Ishikawa (cell line): ENCODE measurements around the gene GRID1.

Source experiments
- CEBPB ChIP-seq: IDR thresholded peaks from 2 replicates; pipeline ENCODE4 v1.6.1; 2012
- CREB1 ChIP-seq: IDR thresholded peaks from 2 replicates; pipeline ENCODE4 v1.6.1; 2012; ENCODE audit warnings: low read depth
- EGR1 ChIP-seq: IDR thresholded peaks from 2 replicates; pipeline ENCODE4 v1.6.1; 2012
- EP300 ChIP-seq: IDR thresholded peaks from 2 replicates; pipeline ENCODE4 v1.6.1; 2012; ENCODE audit warnings: borderline replicate concordance
- FOXM1 ChIP-seq: IDR thresholded peaks from 2 replicates; pipeline ENCODE4 v1.6.1; 2012; ENCODE audit warnings: low read depth, borderline replicate concordance
- MAX ChIP-seq: IDR thresholded peaks from 2 replicates; pipeline ENCODE4 v1.6.1; 2012
- NFIC ChIP-seq: IDR thresholded peaks from 2 replicates; pipeline ENCODE4 v1.6.1; 2012
- RAD21 ChIP-seq: IDR thresholded peaks from 2 replicates; pipeline ENCODE4 v1.6.1; 2012; ENCODE audit warnings: low read depth
- TAF1 ChIP-seq: IDR thresholded peaks from 2 replicates; pipeline ENCODE4 v1.6.1; 2012; ENCODE audit warnings: low read depth, mild to moderate bottlenecking
- TCF12 ChIP-seq: IDR thresholded peaks from 2 replicates; pipeline ENCODE4 v1.6.1; 2012; ENCODE audit warnings: low read depth
- TEAD4 ChIP-seq: IDR thresholded peaks from 2 replicates; pipeline ENCODE4 v1.6.1; 2012
- USF1 ChIP-seq: IDR thresholded peaks from 2 replicates; pipeline ENCODE4 v1.6.1; 2012
- YY1 ChIP-seq: IDR thresholded peaks from 2 replicates; pipeline ENCODE4 v1.6.1; 2012; ENCODE audit warnings: low read depth
- ZBTB7A ChIP-seq: IDR thresholded peaks from 2 replicates; pipeline ENCODE4 v1.6.1; 2012; ENCODE audit warnings: low read depth
- TF ChIP-seq, protein P1 (sequence below): IDR thresholded peaks from 2 replicates; pipeline ENCODE4 v1.6.1; 2012; ENCODE audit warnings: low read depth, mild to moderate bottlenecking

The GRID1 gene

GRCh38 chr10:85611093-85611740 is 755.4 kb downstream of the GRID1 start:
- TF ChIP-seq MAX (no peak), ZBTB7A (no peak), EP300 (no peak), CREB1 (no peak), USF1 (no peak), NFIC (no peak), TAF1 (no peak), TCF12 (no peak), RAD21 (no peak), EGR1 (no peak), CEBPB (no peak), YY1 (no peak), TEAD4 (no peak), FOXM1 (no peak)
- TF ChIP-seq, protein P1, sequence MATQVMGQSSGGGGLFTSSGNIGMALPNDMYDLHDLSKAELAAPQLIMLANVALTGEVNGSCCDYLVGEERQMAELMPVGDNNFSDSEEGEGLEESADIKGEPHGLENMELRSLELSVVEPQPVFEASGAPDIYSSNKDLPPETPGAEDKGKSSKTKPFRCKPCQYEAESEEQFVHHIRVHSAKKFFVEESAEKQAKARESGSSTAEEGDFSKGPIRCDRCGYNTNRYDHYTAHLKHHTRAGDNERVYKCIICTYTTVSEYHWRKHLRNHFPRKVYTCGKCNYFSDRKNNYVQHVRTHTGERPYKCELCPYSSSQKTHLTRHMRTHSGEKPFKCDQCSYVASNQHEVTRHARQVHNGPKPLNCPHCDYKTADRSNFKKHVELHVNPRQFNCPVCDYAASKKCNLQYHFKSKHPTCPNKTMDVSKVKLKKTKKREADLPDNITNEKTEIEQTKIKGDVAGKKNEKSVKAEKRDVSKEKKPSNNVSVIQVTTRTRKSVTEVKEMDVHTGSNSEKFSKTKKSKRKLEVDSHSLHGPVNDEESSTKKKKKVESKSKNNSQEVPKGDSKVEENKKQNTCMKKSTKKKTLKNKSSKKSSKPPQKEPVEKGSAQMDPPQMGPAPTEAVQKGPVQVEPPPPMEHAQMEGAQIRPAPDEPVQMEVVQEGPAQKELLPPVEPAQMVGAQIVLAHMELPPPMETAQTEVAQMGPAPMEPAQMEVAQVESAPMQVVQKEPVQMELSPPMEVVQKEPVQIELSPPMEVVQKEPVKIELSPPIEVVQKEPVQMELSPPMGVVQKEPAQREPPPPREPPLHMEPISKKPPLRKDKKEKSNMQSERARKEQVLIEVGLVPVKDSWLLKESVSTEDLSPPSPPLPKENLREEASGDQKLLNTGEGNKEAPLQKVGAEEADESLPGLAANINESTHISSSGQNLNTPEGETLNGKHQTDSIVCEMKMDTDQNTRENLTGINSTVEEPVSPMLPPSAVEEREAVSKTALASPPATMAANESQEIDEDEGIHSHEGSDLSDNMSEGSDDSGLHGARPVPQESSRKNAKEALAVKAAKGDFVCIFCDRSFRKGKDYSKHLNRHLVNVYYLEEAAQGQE, result no peak

GRCh38 chr10:85610381-85611092 is 756.1 kb downstream of the GRID1 start:
- no peak for TF ChIP-seq ZBTB7A
- no peak for TF ChIP-seq CREB1
- no peak for TF ChIP-seq YY1
- TF ChIP-seq USF1, result no peak
- TF ChIP-seq TEAD4, result no peak
- TF ChIP-seq CEBPB, result no peak
- no peak for TF ChIP-seq MAX
- no peak for TF ChIP-seq TAF1
- no peak for TF ChIP-seq EGR1
- TF ChIP-seq FOXM1, result no peak
- TF ChIP-seq EP300, result no peak
- TF ChIP-seq, protein P1, result no peak
- TF ChIP-seq RAD21, result no peak
- TF ChIP-seq NFIC, result no peak
- TF ChIP-seq TCF12, result no peak

DNA sequence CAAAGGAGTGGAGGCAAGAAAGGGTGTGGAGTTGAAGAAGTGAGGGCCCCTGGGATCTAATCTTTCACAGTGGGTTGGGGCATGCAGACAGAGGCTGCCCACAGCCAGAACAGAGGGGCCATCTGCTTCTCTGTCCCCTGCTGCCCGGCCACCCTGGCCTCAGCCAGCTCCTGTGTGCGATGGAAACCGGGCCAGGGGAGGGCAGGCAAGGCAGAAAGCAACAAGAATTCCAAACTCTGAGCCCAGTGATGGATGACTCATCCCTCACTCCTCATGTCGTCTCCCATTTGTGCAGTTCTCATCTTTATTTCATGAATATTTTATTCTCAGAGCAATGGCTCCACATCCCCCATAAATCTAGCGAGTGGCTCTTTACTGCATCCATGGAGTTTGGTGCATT is 757.1 kb downstream of the GRID1 start:
- TF ChIP-seq YY1 (no peak), TCF12 (no peak), EGR1 (no peak), EP300 (no peak), NFIC (no peak), USF1 (no peak), FOXM1 (no peak), ZBTB7A (no peak), RAD21 (no peak), TEAD4 (no peak), TAF1 (no peak), MAX (no peak), CREB1 (no peak), CEBPB (no peak)
- TF ChIP-seq, protein P1, result no peak
